ENCODE measurements around the gene WSCD1.

Gene WSCD1

DNA sequence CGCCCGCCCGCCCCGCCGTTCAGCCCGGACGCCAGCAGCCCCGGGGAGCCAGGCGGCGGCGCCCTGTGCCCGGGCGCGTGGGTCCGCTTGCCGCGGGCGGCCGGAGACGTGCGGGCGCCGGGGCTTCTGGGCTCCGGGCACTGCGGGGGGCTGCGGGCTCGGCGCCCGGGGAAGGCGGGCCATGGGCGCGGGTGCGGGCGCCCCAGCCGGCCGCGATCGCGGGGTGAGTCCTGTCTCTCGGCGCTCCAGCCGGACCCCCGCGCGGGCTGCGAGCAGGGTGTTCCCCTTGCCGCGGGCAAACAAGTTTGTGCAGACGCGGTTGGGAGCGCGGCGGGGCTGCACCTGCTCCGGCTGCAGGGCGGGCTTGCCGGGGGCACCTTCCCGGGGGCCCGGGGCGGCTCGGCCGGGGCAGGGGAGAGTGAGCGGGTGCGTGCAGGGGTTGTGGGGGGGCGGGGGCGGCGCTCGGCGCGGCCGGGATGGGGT is 292 bp downstream of the WSCD1 start:
- no peak overlapping the region for H3K27ac ChIP-seq
- TF ChIP-seq ZFX (IDR thresholded peaks at IDR 0.05; ENCODE audit: borderline replicate concordance) = no peak
- TF ChIP-seq, protein P1, sequence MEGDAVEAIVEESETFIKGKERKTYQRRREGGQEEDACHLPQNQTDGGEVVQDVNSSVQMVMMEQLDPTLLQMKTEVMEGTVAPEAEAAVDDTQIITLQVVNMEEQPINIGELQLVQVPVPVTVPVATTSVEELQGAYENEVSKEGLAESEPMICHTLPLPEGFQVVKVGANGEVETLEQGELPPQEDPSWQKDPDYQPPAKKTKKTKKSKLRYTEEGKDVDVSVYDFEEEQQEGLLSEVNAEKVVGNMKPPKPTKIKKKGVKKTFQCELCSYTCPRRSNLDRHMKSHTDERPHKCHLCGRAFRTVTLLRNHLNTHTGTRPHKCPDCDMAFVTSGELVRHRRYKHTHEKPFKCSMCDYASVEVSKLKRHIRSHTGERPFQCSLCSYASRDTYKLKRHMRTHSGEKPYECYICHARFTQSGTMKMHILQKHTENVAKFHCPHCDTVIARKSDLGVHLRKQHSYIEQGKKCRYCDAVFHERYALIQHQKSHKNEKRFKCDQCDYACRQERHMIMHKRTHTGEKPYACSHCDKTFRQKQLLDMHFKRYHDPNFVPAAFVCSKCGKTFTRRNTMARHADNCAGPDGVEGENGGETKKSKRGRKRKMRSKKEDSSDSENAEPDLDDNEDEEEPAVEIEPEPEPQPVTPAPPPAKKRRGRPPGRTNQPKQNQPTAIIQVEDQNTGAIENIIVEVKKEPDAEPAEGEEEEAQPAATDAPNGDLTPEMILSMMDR (IDR thresholded peaks at IDR 0.05) = 0 out of 2 replicates have a peak, but pooled peaks have one; percentile 21

DNA sequence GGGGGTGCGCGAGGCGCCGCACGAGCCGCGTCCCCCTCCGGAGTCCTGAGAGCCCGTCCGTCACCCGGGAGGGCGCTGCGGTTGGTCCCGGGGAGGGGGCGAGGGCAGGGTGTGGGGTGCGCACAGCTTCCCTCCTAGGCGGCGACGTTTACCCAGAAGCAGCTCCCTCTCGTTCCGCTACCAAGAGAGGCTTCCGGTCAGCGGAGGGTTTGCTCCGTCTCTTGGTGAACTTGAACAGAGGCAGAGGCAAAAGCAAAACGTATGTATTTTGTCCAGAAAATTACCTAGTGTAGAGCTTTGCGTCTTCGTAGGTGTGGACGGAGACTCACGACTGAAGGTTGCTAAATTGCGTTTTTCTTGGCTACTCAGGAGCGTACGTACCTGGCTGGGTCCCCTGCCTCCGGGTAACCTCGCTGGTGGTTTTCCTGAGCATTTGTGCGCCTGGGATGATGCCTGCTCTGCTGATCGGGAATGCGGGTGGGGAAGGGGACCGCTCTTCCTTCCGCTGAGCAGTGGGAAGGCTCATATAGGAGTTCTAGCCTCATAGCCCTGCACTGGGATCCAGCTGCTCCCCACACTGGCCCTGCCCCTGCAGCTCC is 833 bp downstream of the WSCD1 start:
- TF ChIP-seq, protein P1 (IDR thresholded peaks at IDR 0.05) = no peak
- TF ChIP-seq ZFX (IDR thresholded peaks at IDR 0.05; ENCODE audit: borderline replicate concordance) = no peak
- no peak overlapping the region for H3K27ac ChIP-seq

DNA sequence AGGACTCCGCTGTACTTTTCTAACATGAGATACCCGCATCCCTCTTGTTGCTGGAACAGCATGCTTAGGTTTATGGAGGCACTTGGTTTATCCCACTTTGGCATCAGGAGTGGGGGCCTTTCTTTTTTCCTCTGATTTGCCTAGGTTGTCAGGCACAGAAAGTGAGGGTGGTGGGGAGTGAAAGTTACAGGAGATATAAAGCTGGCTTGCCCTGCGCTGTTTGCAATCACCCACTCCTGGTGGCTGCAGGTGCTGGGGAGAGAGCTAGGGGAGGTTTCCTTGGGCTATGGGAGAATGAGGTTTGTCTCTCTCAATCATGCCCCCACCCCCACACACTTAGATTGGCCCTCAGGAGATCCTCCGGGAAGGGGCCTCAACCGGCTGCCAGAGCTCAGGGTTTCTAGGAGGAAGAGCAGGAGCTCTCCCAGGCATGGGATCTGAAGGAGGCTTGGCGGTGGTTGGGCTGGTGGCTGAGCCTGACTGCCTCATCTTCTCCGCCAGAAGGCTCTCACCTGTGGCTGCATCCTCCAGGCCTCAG is 1.4 kb downstream of the WSCD1 start:
- TF ChIP-seq ZFX (IDR thresholded peaks at IDR 0.05; ENCODE audit: borderline replicate concordance) = no peak
- TF ChIP-seq, protein P1 (IDR thresholded peaks at IDR 0.05) = no peak
- no peak overlapping the region for H3K27ac ChIP-seq

DNA sequence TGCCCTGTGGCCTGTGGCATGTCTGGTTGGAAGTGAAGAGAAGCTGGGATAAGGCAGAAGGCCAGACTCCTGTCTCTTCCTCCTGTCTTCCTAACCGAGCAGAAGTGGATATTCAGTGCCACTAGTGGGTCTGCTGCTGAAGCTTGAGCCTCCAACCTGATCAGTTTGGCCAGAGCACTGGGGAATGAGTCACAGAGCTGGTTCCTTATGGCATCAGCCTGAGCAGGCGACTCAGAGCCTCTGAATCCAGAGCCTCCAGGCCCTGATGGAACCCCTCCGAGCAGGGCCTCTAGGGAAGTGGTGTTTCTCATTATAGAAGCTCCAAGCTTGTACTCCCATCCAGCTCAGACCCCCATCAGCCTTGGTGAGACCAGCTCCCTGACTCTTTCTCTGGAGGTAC is 2.0 kb downstream of the WSCD1 start:
- TF ChIP-seq ZFX (IDR thresholded peaks at IDR 0.05; ENCODE audit: borderline replicate concordance) = no peak
- H3K27ac ChIP-seq = no peak overlapping the region

DNA sequence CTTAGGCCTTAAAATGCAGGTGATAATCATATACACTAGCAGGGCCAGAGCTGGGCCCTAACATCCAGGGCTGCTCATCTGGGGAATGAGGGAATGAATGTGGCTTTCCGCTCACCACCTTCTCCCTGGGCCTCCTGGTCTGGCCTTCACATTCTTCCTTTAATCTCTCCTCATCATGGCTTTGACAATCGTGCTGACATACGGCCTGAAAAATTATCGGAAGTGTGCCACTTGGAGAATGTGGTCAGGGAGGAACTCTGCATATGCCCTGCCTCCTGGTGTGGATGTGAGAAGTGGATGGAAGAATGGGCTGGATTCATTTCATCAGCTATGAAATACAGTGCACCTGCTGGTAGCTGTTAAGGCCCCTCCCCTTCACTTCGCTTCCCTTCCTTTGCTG is 2.4 kb downstream of the WSCD1 start:
- TF ChIP-seq, protein P1 (IDR thresholded peaks at IDR 0.05) = no peak
- no peak for TF ChIP-seq ZFX (IDR thresholded peaks at IDR 0.05; ENCODE audit: borderline replicate concordance)
- H3K27ac ChIP-seq = no peak overlapping the region

DNA sequence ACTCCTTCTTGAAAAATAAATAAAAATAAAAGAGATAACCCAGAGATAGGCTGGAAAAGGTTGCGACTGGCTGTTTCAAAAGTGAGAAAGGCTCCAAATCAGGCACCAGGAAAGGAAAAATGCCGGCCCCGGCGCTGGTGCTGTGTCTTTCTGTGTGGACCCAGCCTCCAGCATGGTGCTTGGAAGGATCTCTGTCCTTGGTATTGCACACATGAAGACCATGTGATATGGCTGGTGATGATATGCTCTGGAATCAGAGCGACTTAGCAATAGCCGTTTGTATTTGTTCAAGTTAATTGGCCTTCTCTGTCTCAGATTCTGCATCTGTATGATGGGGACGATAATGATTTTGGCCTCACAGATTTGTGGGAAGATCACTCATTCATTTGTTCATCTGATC is 3.4 kb downstream of the WSCD1 start:
- TF ChIP-seq ZFX (IDR thresholded peaks at IDR 0.05; ENCODE audit: borderline replicate concordance) = no peak
- TF ChIP-seq, protein P1 (IDR thresholded peaks at IDR 0.05) = no peak
- H3K27ac ChIP-seq = no peak overlapping the region

DNA sequence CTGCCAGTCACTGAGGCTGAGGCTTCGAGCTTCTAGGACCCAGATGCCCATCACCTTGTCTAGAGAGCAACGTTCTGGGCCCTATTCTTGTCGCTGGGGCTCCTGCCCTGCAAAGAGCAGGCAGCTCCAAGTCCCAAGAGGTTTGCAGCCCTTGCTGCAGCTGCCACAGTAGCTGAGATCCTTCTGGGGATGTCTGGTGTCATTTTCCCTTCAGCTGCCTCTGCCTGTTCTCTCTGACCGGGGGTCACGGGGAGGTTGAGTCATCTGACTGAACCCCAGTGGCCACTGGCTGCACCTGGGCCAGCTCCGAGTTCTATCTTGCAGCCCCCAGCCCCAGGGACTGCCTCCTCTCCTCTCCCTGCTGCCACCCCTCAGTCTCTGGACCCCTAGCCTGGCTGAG is 4.9 kb downstream of the WSCD1 start:
- H3K27ac ChIP-seq = no peak overlapping the region

More for the DNA sequence above, 4.9 kb downstream of the WSCD1 start:
- TF ChIP-seq, protein P1 (IDR thresholded peaks at IDR 0.05) = no peak
- TF ChIP-seq ZFX (IDR thresholded peaks at IDR 0.05; ENCODE audit: borderline replicate concordance) = no peak

Data from 22Rv1 (cell line).